HCT116 (cell line): ENCODE results near the gene OSBPL10. TPM values are rescaled to one million over a fixed set of nuclear protein-coding genes. Genes with fewer than 3 reads are reported as not detected.

Source experiments
- ATAC-seq: fragments of 200-7000 bp; cut with Tn5 transposase; 2 replicates; pipeline ENCODE4 v1.9.1; 2020; ENCODE audit warnings: mild to moderate bottlenecking, moderate library complexity
- BruUV-seq: library from RNA; stranded (reverse); fragments of 400-500 nt; replicated peaks from 2 replicates; lab custom pipeline; 2021; lab: Mats Ljungman, UMichigan
- CTCF ChIA-PET: fragments of 300-600 bp; sonication (Branson Sonifier 250); formaldehyde crosslinking; loops from one replicate; lab custom pipeline; 2021; ENCODE audit warnings: antibody characterized with exemption; lab: Charles Lee
- POLR2A ChIA-PET: fragments of 300-600, 350-600 bp; sonication (Branson Sonifier 250); formaldehyde crosslinking; loops from one replicate; lab custom pipeline; 2021; ENCODE audit warnings: antibody characterized with exemption; lab: Charles Lee
- RAD21 ChIA-PET, 2 experiments: fragments of 300-600 bp; sonication (Branson Sonifier 250); formaldehyde crosslinking; loops; one replicate each; lab custom pipeline; 2023; ENCODE audit warnings: low total read pairs in 2 of 2; ENCODE audit not compliant: uncharacterized antibody in 2 of 2, unreplicated experiment in 2 of 2, low non-redundant PET in 1 of 2; lab: Charles Lee
- DNase-seq: peaks from one replicate; pipeline ENCODE4 v3.0.0-alpha.2; 2010; ENCODE audit warnings: low read depth, low spot score
- H2AFZ ChIP-seq: fragments of 200-600 bp; shearing (Covaris generic), sonication (generic); 2 replicates; pipeline ENCODE4 v1.6.1; 2017; ENCODE audit warnings: low read depth, mixed run types, mixed read lengths, antibody characterized with exemption, low read length; ENCODE audit not compliant: poor library complexity, severe bottlenecking
- H3K27ac ChIP-seq: 2 replicates; pipeline ENCODE4 v1.5.1; 2012; ENCODE audit warnings: low read depth, low read length
- H3K27me3 ChIP-seq: fragments of 200-600 bp; sonication (generic); 2 replicates; pipeline ENCODE4 v1.6.1; 2016; ENCODE audit warnings: mixed run types, low read length, mixed read lengths; ENCODE audit not compliant: insufficient read depth
- H3K36me3 ChIP-seq, 2 experiments: fragments of 200-500 bp in 1 of 2; fragments of 200-600 bp in 1 of 2; sonication (Bioruptor generic) in 1 of 2; sonication (generic) in 1 of 2; 2 replicates each; pipeline versions ENCODE4 v1.5.1 to v1.6.1; 2014 to 2016; ENCODE audit warnings: low read length in 2 of 2, inconsistent platforms in 1 of 2, mixed read lengths in 1 of 2, mixed run types in 1 of 2; ENCODE audit not compliant: insufficient read depth in 2 of 2, control insufficient read depth in 1 of 2
- H3K4me1 ChIP-seq, 2 experiments: fragments of 200-600 bp in 1 of 2; sonication (generic) in 1 of 2; 2 replicates each; pipeline versions ENCODE4 v1.5.1 to v1.6.1; 2012 to 2017; ENCODE audit warnings: low read length in 2 of 2, inconsistent platforms in 1 of 2, mild to moderate bottlenecking in 1 of 2, mixed read lengths in 1 of 2, mixed run types in 1 of 2, moderate library complexity in 1 of 2; ENCODE audit not compliant: insufficient read depth in 2 of 2, control insufficient read depth in 1 of 2
- H3K4me2 ChIP-seq: fragments of 200-600 bp; sonication (generic); 2 replicates; pipeline ENCODE4 v1.6.1; 2017; ENCODE audit warnings: mixed run types, low read length, mixed read lengths
- H3K4me3 ChIP-seq, 2 experiments: fragments of 200-600 bp in 1 of 2; sonication (generic) in 1 of 2; replicated peaks in 1 of 2; 2 replicates each; pipeline ENCODE4 v1.5.1; 2011 to 2016; ENCODE audit warnings: low read length in 2 of 2, control low read depth in 1 of 2, low read depth in 1 of 2, mild to moderate bottlenecking in 1 of 2, mixed read lengths in 1 of 2, mixed run types in 1 of 2
- H3K79me2 ChIP-seq: fragments of 200-600 bp; sonication (generic); 2 replicates; pipeline ENCODE4 v1.6.1; 2017; ENCODE audit warnings: mild to moderate bottlenecking, mixed run types, low read length, moderate library complexity, mixed read lengths; ENCODE audit not compliant: insufficient read depth
- H3K9ac ChIP-seq: fragments of 200-600 bp; sonication (generic); 2 replicates; pipeline ENCODE4 v1.6.1; 2016; ENCODE audit warnings: low read length, mixed read lengths
- H3K9me2 ChIP-seq: fragments of 200-600 bp; sonication (generic), shearing (Covaris generic); 2 replicates; pipeline ENCODE4 v1.6.1; 2017; ENCODE audit warnings: mixed run types, mild to moderate bottlenecking, moderate library complexity; ENCODE audit not compliant: insufficient read depth
- H3K9me3 ChIP-seq, 2 experiments: fragments of 200-500 bp in 1 of 2; fragments of 200-600 bp in 1 of 2; sonication (Bioruptor generic) in 1 of 2; sonication (generic) in 1 of 2; 2 replicates each; pipeline ENCODE4 v1.6.1; 2014 to 2017; ENCODE audit warnings: low read length in 2 of 2, mixed read lengths in 2 of 2, inconsistent platforms in 1 of 2, low read depth in 1 of 2, mild to moderate bottlenecking in 1 of 2, mixed run types in 1 of 2, moderate library complexity in 1 of 2; ENCODE audit not compliant: control insufficient read depth in 1 of 2, insufficient read depth in 1 of 2
- H4K20me1 ChIP-seq: fragments of 200-600 bp; sonication (generic), shearing (Covaris generic); 2 replicates; pipeline ENCODE4 v1.6.1; 2017; ENCODE audit warnings: mixed run types, mild to moderate bottlenecking, moderate library complexity; ENCODE audit not compliant: insufficient read depth
- CBX3 ChIP-seq: IDR thresholded peaks from 2 replicates; pipeline ENCODE4 v1.6.1; 2012; ENCODE audit warnings: low read depth
- CEBPB ChIP-seq: IDR thresholded peaks from 2 replicates; pipeline ENCODE4 v1.6.1; 2012; ENCODE audit warnings: low read depth
- CTCF ChIP-seq, 3 experiments: fragments of 200-600 bp in 1 of 3; sonication (generic) in 1 of 3; IDR thresholded peaks in 2 of 3; conservative IDR thresholded peaks in 1 of 3; 2 replicates each; pipeline ENCODE4 v1.5.1; 2012 to 2017; ENCODE audit warnings: low read depth in 2 of 3, low read length in 2 of 3, antibody characterized with exemption in 1 of 3, borderline replicate concordance in 1 of 3, control low read depth in 1 of 3, mild to moderate bottlenecking in 1 of 3, mixed read lengths in 1 of 3, mixed run types in 1 of 3, moderate library complexity in 1 of 3; ENCODE audit not compliant: insufficient read depth in 1 of 3
- EGR1 ChIP-seq: IDR thresholded peaks from 2 replicates; pipeline ENCODE4 v1.6.1; 2012; ENCODE audit warnings: low read depth
- ELF1 ChIP-seq: IDR thresholded peaks from 2 replicates; pipeline ENCODE4 v1.6.1; 2012; ENCODE audit warnings: low read depth, borderline replicate concordance
- EZH2 ChIP-seq: fragments of 200-600 bp; sonication (generic); IDR thresholded peaks from 2 replicates; pipeline ENCODE4 v1.6.1; 2017; ENCODE audit warnings: antibody characterized with exemption, mixed run types
- EZH2phosphoT487 ChIP-seq: fragments of 200-600 bp; IDR thresholded peaks from 2 replicates; pipeline ENCODE4 v1.6.1; 2018; ENCODE audit warnings: antibody characterized with exemption, borderline replicate concordance
- FOSL1 ChIP-seq: IDR thresholded peaks from 2 replicates; pipeline ENCODE4 v1.6.1; 2012; ENCODE audit warnings: low read depth
- REST ChIP-seq: IDR thresholded peaks from 2 replicates; pipeline ENCODE4 v1.6.1; 2012; ENCODE audit warnings: low read depth
- SIN3A ChIP-seq: IDR thresholded peaks from 2 replicates; pipeline ENCODE4 v1.6.1; 2012; ENCODE audit warnings: low read depth
- SP1 ChIP-seq: IDR thresholded peaks from 2 replicates; pipeline ENCODE4 v1.6.1; 2012; ENCODE audit warnings: low read depth
- SRF ChIP-seq: IDR thresholded peaks from 2 replicates; pipeline ENCODE4 v1.6.1; 2012; ENCODE audit warnings: low read depth
- YY1 ChIP-seq: IDR thresholded peaks from 2 replicates; pipeline ENCODE4 v1.6.1; 2011; ENCODE audit warnings: low read length, low read depth, moderate library complexity, mild to moderate bottlenecking; ENCODE audit not compliant: insufficient replicate concordance; ENCODE audit errors: extremely low read depth
- intact Hi-C: fragments of 100-400 bp; cut with micrococcal nuclease; formaldehyde crosslinking; loops from 2 replicates; pipeline ENCODE4 v1.10.0; 2022
- total RNA-seq: library from RNA; stranded (reverse); gene quantifications from one replicate; pipeline ENCODE4 v1.2.1, GENCODE V29; 2021; ENCODE audit not compliant: unreplicated experiment
- TF ChIP-seq, protein P1 (sequence below): IDR thresholded peaks from 2 replicates; pipeline ENCODE4 v1.6.1; 2012

The OSBPL10 gene
- total RNA-seq, 1 experiment from 2014 or later, result 25.8 TPM

DNA sequence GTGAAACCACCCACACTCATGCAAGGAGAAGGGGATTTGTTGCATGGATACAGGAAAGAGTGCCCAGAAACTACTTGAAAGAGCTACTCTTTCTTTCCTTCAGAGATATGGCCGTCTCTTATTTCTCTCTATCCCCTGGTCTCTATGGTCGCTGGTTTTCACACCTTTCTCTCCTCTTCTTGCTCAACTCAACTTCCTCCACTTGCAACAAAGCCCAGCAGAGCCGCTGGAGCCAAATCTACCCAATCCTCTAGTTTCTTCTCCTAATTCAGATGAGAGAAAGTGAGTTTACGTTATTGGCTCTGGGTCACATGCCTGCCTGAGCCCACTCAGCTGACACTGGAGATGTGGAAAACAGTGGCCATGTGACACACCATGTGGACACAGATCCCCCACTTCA is 215.2 kb downstream of the OSBPL10 start:
- intact Hi-C loops, result no loop called here
- no peak for ATAC-seq
- POLR2A ChIA-PET, result no interaction called here

More for the DNA sequence above, 215.2 kb downstream of the OSBPL10 start:
- Histone ChIP-seq H3K36me3 (no peaks in the 10 kb centered on the region), H3K27ac (no peak overlapping the region), H3K4me3 (no peak overlapping the region), H2AFZ (no peak overlapping the region), H4K20me1 (no peaks in the 10 kb centered on the region), H3K4me2 (no peak overlapping the region), H3K9me3 (no peaks in the 10 kb centered on the region), H3K9ac (no peak overlapping the region), H3K79me2 (no peaks in the 10 kb centered on the region), H3K9me2 (no peaks in the 10 kb centered on the region), H3K4me1 (no peaks in the 10 kb centered on the region), H3K27me3 (no peaks in the 10 kb centered on the region)
- RAD21 ChIA-PET, result no interaction called here
- BruUV-seq, result no TSS peak
- TF ChIP-seq FOSL1 (no peak), EZH2phosphoT487 (no peak), SIN3A (no peak), REST (no peak), SRF (no peak), CTCF (IDR thresholded peaks at IDR 0.05 in 2 of 3, conservative IDR thresholded peaks at IDR 0.05 in 1 of 3; ENCODE audit: borderline replicate concordance in 1 of 3, insufficient read depth in 1 of 3, low read depth in 2 of 3, low read length in 2 of 3) (no peak), ELF1 (no peak), CEBPB (no peak), EZH2 (no peak), CBX3 (no peak), YY1 (no peak), EGR1 (no peak), SP1 (no peak)
- TF ChIP-seq, protein P1, sequence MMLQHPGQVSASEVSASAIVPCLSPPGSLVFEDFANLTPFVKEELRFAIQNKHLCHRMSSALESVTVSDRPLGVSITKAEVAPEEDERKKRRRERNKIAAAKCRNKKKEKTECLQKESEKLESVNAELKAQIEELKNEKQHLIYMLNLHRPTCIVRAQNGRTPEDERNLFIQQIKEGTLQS, result no peak
- CTCF ChIA-PET, result no interaction called here
- DNase-seq, result no peak
